A673 (cell line): ENCODE measurements around the gene DENND1A. TPM values are rescaled to one million over a fixed set of nuclear protein-coding genes. Genes with fewer than 3 reads are reported as not detected.

Experiments used
- BruUV-seq: library from RNA; stranded (reverse); fragments of 400-500 nt; replicated peaks from 2 replicates; lab custom pipeline; 2021; lab: Mats Ljungman, UMichigan
- CTCF ChIA-PET: fragments of 300-600 bp; sonication (Branson Sonifier 250); formaldehyde crosslinking; loops from one replicate; lab custom pipeline; 2022; ENCODE audit warnings: antibody characterized with exemption; lab: Charles Lee
- POLR2A ChIA-PET: fragments of 300-600 bp; sonication (Branson Sonifier 250); formaldehyde crosslinking; loops from one replicate; lab custom pipeline; 2022; ENCODE audit warnings: antibody characterized with exemption; ENCODE audit not compliant: low non-redundant PET; lab: Charles Lee
- DNase-seq: peaks from one replicate; pipeline ENCODE4 v3.0.0-alpha.2; 2015; ENCODE audit warnings: low spot score
- H3K27ac ChIP-seq: fragments of 200-600 bp; sonication (generic); 2 replicates; pipeline ENCODE4 v1.5.1; 2016; ENCODE audit warnings: mixed run types, low read depth, mild to moderate bottlenecking, mixed read lengths, antibody characterized with exemption, low read length; ENCODE audit not compliant: poor library complexity, severe bottlenecking
- H3K27me3 ChIP-seq: fragments of 200-600 bp; sonication (generic); replicated peaks from 2 replicates; pipeline ENCODE4 v1.6.1; 2017; ENCODE audit warnings: mixed run types, low read depth, mild to moderate bottlenecking, mixed read lengths, antibody characterized with exemption, low read length; ENCODE audit not compliant: insufficient read depth, poor library complexity
- H3K36me3 ChIP-seq: fragments of 200-600 bp; sonication (generic); 2 replicates; pipeline ENCODE4 v1.6.1; 2016; ENCODE audit warnings: mixed run types, mild to moderate bottlenecking, mixed read lengths, antibody characterized with exemption, low read length; ENCODE audit not compliant: insufficient read depth, poor library complexity, severe bottlenecking
- H3K4me1 ChIP-seq: fragments of 200-600 bp; sonication (generic); 2 replicates; pipeline ENCODE4 v1.6.1; 2017; ENCODE audit warnings: mixed run types, mild to moderate bottlenecking, mixed read lengths, antibody characterized with exemption, low read length; ENCODE audit not compliant: insufficient read depth, poor library complexity, severe bottlenecking
- H3K4me3 ChIP-seq: fragments of 200-600 bp; sonication (generic); 2 replicates; pipeline ENCODE4 v1.5.1; 2016; ENCODE audit warnings: low read depth, mixed run types, mild to moderate bottlenecking, mixed read lengths, low read length; ENCODE audit not compliant: poor library complexity, severe bottlenecking
- H3K9me3 ChIP-seq: fragments of 200-600 bp; sonication (generic); 2 replicates; pipeline ENCODE4 v1.6.1; 2016; ENCODE audit warnings: mixed run types, low read depth, mild to moderate bottlenecking, mixed read lengths, antibody characterized with exemption, low read length; ENCODE audit not compliant: poor library complexity, severe bottlenecking
- CTCF ChIP-seq: fragments of 300-800, 200-600 bp; sonication (generic); conservative IDR thresholded peaks from 2 replicates; pipeline ENCODE4 v1.5.1; 2017; ENCODE audit warnings: low read depth, mild to moderate bottlenecking, antibody characterized with exemption, low read length, moderate library complexity, mixed read lengths
- EZH2 ChIP-seq: fragments of 200-600 bp; sonication (generic); IDR thresholded peaks from 2 replicates; pipeline ENCODE4 v1.6.1; 2017; ENCODE audit warnings: borderline replicate concordance, low read depth, mild to moderate bottlenecking, mixed read lengths, antibody characterized with exemption, low read length; ENCODE audit not compliant: poor library complexity, severe bottlenecking
- intact Hi-C: fragments of 100-400 bp; cut with micrococcal nuclease; formaldehyde crosslinking; loops from one replicate; pipeline ENCODE4 v1.10.0; 2022; ENCODE audit not compliant: unreplicated experiment
- total RNA-seq: library from RNA; stranded (reverse); gene quantifications from 2 replicates; pipeline ENCODE4 v1.2.3, GENCODE V29; 2021

Gene DENND1A
- total RNA-seq, 1 experiment from 2014 or later: 12.0 TPM

GRCh38 chr9:123964761-123965160 is 34.8 kb upstream of the DENND1A start:
- Histone ChIP-seq H3K27ac (no peak overlapping the region), H3K27me3 (peaks cover 6% of the 10 kb centered on the region), H3K4me1 (no peaks in the 10 kb centered on the region), H3K36me3 (no peaks in the 10 kb centered on the region), H3K4me3 (no peak overlapping the region), H3K9me3 (no peaks in the 10 kb centered on the region)
- ChIA-PET CTCF (no interaction called here), POLR2A (no interaction called here)
- no peak for DNase-seq
- no TSS peak for BruUV-seq
- TF ChIP-seq CTCF (no peak), EZH2 (no peak)
- intact Hi-C loops: no loop called here

DNA sequence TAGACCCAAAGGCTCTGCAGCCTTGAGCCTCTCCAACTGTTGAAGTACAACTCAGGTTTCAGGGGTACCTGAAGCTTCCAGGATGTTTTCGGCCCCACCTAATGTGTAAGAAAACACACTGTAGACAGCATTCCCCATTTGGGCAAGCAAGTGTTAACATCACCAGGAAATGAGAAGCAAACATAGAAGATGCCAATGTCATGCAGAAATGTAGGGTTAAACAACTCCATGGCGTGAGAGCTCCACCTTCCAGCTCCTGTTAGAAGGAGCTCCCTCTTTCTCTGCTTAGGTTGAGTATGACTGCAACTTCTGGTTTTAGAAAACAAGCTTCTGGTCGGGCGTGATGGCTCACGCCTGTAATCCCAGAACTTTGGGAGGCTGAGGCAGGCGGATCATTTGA is 31.0 kb upstream of the DENND1A start:
- DNase-seq: no peak
- POLR2A ChIA-PET: interaction anchor here (0.7 kb wide), 1 partner anchor 133 kb away, joined by 3 read pairs; no protein-coding TSS in a partner anchor
- TF ChIP-seq EZH2 (no peak), CTCF (no peak)
- Histone ChIP-seq H3K9me3 (no peaks in the 10 kb centered on the region), H3K27ac (no peak overlapping the region), H3K4me3 (no peak overlapping the region), H3K27me3 (peaks cover 24% of the 10 kb centered on the region), H3K36me3 (no peaks in the 10 kb centered on the region), H3K4me1 (no peaks in the 10 kb centered on the region)
- CTCF ChIA-PET: no interaction called here
- intact Hi-C loops: no loop called here
- BruUV-seq: no TSS peak

DNA sequence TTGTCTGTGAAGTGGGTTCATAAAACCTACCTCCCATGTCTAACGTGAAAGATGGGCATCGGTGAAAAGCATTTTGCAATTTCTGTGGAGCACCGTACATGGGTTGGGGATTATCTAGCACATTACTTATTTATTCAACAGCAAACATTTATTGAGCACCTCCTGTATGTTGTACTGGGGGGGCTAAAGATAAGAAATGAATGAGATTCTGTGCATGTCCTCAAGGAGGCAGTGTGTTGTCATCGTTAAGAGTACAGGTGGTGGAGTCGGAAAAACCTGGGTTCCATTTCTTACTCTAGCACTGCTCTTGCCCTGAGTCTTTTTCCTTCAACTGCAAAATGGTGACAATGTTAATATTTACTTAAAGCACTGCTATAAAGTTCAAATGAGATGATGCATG is 30.4 kb upstream of the DENND1A start:
- Histone ChIP-seq H3K27ac (no peak overlapping the region), H3K9me3 (no peaks in the 10 kb centered on the region), H3K4me3 (no peak overlapping the region), H3K4me1 (no peaks in the 10 kb centered on the region), H3K36me3 (no peaks in the 10 kb centered on the region), H3K27me3 (peaks cover 24% of the 10 kb centered on the region)
- no TSS peak for BruUV-seq
- no peak for DNase-seq
- intact Hi-C loops: no loop called here
- TF ChIP-seq CTCF (peak; percentile 30; the same call in 1 of the 2 replicates), EZH2 (no peak)
- CTCF ChIA-PET: no interaction called here
- POLR2A ChIA-PET: no interaction called here
